ENCODE measurements around the gene CAPRIN2.

The CAPRIN2 gene

GRCh38 chr12:30694412-30695198, 60.1 kb downstream of the CAPRIN2 start:
- peak overlapping the region; percentile 99 for H3K4me3 ChIP-seq (ENCODE audit: low read depth, low read length)
- no peak for TF ChIP-seq CTCF (IDR thresholded peaks at IDR 0.05; ENCODE audit: low read depth, low read length)

- no peak overlapping the region for H3K4me3 ChIP-seq (ENCODE audit: low read depth, low read length)
- no peak for TF ChIP-seq CTCF (IDR thresholded peaks at IDR 0.05; ENCODE audit: low read depth, low read length)
Observed at GRCh38 chr12:30692470-30692869, 62.3 kb downstream of the CAPRIN2 start.

- no peak for TF ChIP-seq CTCF (IDR thresholded peaks at IDR 0.05; ENCODE audit: low read depth, low read length)
- H3K4me3 ChIP-seq (ENCODE audit: low read depth, low read length): no peak overlapping the region
Observed at GRCh38 chr12:30691122-30691879, 63.5 kb downstream of the CAPRIN2 start.

- no peak for TF ChIP-seq CTCF (IDR thresholded peaks at IDR 0.05; ENCODE audit: low read depth, low read length)
- H3K4me3 ChIP-seq (ENCODE audit: low read depth, low read length): no peak overlapping the region
Observed at GRCh38 chr12:30687265-30687986, 67.3 kb downstream of the CAPRIN2 start.

GRCh38 chr12:30679241-30679640, 75.5 kb downstream of the CAPRIN2 start:
- TF ChIP-seq CTCF (IDR thresholded peaks at IDR 0.05; ENCODE audit: low read depth, low read length): no peak
- H3K4me3 ChIP-seq (ENCODE audit: low read depth, low read length): no peak overlapping the region

GRCh38 chr12:30678221-30678620, 76.5 kb downstream of the CAPRIN2 start:
- no peak overlapping the region for H3K4me3 ChIP-seq (ENCODE audit: low read depth, low read length)
- no peak for TF ChIP-seq CTCF (IDR thresholded peaks at IDR 0.05; ENCODE audit: low read depth, low read length)

Data from WI38 (cell line).